Right atrium auricular region (tissue), 2 donors: ENCODE data around the gene RTTN. TPM values are rescaled to one million over a fixed set of nuclear protein-coding genes. Genes with fewer than 3 reads are reported as not detected.

Source experiments
- DNase-seq: peaks from one replicate; pipeline ENCODE4 v3.0.0-alpha.2; 2019; ENCODE audit warnings: low spot score
- H3K27ac ChIP-seq, 2 donors: fragments of 200-600 bp; sonication (generic); 1 replicate in 1 of 2; 2 replicates in 1 of 2; pipeline ENCODE4 v1.5.1; 2016 to 2019
- H3K27me3 ChIP-seq, 2 donors: fragments of 200-600 bp; sonication (generic); one replicate each; pipeline versions ENCODE4 v1.5.1 to v1.6.0; 2017 to 2019
- H3K36me3 ChIP-seq: fragments of 200-600 bp; sonication (generic); one replicate; pipeline ENCODE4 v1.5.1; 2016
- H3K4me1 ChIP-seq, 2 donors: fragments of 200-600 bp; sonication (generic); one replicate each; pipeline versions ENCODE4 v1.5.1 to v1.6.0; 2017 to 2019
- H3K4me3 ChIP-seq, 2 donors: fragments of 200-600 bp; sonication (generic); 1 replicate in 1 of 2; 2 replicates in 1 of 2; pipeline ENCODE4 v1.5.1; 2017 to 2019; ENCODE audit warnings: mild to moderate bottlenecking in 1 of 2, moderate library complexity in 1 of 2
- H3K9me3 ChIP-seq, 2 donors: fragments of 200-600 bp; sonication (generic); one replicate each; pipeline ENCODE4 v1.5.1; 2019
- total RNA-seq, 2 donors: library from RNA; depleted of rRNA; stranded (reverse); fragments of >200 nt; gene quantifications; one replicate each; pipeline ENCODE4 v1.1.0, GENCODE V29; 2016
- TF ChIP-seq, protein P1 (sequence below), 2 donors: fragments of 200-600 bp; sonication (generic); IDR thresholded peaks; one replicate each; pipeline ENCODE4 v1.5.1; 2019; ENCODE audit warnings: antibody characterized with exemption in 2 of 2

RTTN gene
- total RNA-seq, 2 donors from 2014 or later = 6.3 to 8.0 TPM

DNA sequence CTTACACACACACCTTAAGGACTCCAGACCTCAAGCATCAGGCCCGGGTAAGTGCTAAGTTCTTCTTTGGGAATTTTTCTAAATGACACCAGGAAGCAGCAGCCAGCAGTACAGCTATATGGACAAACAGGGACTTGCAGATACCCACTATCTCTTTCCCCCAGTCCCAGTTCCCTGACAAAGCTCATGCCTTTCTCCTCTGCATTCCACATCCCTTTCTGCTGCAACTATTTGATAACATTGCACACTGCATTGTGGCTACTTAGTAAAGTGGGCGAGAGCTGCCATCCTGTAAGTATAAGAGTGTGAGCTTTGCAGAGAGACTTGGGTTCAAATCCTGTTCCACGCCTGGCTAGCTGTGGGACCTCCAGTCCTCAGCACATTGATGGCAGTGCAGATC lies 243.8 kb downstream of the RTTN start:
- H3K36me3 ChIP-seq = no peaks in the 10 kb centered on the region
- H3K4me3 ChIP-seq = no peak overlapping the region
- H3K27ac ChIP-seq = no peak overlapping the region
- no peaks in the 10 kb centered on the region for H3K4me1 ChIP-seq
- no peak for DNase-seq
- no peaks in the 10 kb centered on the region for H3K9me3 ChIP-seq
- TF ChIP-seq, protein P1, sequence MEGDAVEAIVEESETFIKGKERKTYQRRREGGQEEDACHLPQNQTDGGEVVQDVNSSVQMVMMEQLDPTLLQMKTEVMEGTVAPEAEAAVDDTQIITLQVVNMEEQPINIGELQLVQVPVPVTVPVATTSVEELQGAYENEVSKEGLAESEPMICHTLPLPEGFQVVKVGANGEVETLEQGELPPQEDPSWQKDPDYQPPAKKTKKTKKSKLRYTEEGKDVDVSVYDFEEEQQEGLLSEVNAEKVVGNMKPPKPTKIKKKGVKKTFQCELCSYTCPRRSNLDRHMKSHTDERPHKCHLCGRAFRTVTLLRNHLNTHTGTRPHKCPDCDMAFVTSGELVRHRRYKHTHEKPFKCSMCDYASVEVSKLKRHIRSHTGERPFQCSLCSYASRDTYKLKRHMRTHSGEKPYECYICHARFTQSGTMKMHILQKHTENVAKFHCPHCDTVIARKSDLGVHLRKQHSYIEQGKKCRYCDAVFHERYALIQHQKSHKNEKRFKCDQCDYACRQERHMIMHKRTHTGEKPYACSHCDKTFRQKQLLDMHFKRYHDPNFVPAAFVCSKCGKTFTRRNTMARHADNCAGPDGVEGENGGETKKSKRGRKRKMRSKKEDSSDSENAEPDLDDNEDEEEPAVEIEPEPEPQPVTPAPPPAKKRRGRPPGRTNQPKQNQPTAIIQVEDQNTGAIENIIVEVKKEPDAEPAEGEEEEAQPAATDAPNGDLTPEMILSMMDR (IDR thresholded peaks at IDR 0.05) = no peak
- H3K27me3 ChIP-seq = no peaks in the 10 kb centered on the region

DNA sequence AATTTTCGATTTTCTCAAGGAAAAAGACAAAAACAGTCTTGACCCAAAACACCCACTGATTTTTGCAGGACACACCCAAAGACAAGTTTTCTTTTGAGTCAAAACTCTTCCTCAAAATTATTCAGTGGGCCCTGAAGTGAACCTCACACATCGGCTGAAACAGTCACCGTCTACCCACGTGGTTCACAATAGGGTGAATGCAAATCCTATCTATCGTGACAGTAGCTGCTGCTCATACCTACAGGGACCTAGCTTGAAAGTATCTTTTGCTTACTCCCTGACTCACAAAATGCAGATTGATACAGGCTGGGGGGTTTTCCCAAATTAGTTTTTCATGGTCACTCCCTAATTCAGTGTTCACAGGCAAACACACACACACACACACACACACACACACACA lies 247.1 kb downstream of the RTTN start:
- H3K27me3 ChIP-seq = no peaks in the 10 kb centered on the region
- no peak overlapping the region for H3K27ac ChIP-seq
- H3K4me1 ChIP-seq = no peaks in the 10 kb centered on the region
- no peaks in the 10 kb centered on the region for H3K36me3 ChIP-seq
- TF ChIP-seq, protein P1 (IDR thresholded peaks at IDR 0.05) = no peak
- H3K9me3 ChIP-seq = no peaks in the 10 kb centered on the region
- DNase-seq = no peak
- no peak overlapping the region for H3K4me3 ChIP-seq

DNA sequence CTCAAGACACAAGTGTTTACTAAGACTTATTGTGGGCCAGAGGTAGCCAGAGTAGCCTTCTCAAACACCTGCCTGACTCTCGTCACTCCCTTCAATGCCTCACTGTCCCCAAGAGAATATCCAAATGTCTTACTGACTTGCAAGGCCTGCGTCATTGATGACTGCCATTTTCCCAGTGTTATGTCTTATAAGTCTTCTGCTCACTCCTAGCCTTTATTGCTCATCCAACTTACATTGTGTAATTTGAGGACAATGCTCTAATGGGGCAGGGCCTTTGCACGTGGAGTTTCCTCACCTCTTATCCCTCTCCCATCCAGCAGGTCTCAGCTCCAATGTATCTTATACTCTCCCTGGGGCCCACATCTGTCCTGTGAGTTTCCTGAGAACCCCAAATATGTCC lies 247.7 kb downstream of the RTTN start:
- no peaks in the 10 kb centered on the region for H3K27me3 ChIP-seq
- no peak overlapping the region for H3K27ac ChIP-seq

DNA sequence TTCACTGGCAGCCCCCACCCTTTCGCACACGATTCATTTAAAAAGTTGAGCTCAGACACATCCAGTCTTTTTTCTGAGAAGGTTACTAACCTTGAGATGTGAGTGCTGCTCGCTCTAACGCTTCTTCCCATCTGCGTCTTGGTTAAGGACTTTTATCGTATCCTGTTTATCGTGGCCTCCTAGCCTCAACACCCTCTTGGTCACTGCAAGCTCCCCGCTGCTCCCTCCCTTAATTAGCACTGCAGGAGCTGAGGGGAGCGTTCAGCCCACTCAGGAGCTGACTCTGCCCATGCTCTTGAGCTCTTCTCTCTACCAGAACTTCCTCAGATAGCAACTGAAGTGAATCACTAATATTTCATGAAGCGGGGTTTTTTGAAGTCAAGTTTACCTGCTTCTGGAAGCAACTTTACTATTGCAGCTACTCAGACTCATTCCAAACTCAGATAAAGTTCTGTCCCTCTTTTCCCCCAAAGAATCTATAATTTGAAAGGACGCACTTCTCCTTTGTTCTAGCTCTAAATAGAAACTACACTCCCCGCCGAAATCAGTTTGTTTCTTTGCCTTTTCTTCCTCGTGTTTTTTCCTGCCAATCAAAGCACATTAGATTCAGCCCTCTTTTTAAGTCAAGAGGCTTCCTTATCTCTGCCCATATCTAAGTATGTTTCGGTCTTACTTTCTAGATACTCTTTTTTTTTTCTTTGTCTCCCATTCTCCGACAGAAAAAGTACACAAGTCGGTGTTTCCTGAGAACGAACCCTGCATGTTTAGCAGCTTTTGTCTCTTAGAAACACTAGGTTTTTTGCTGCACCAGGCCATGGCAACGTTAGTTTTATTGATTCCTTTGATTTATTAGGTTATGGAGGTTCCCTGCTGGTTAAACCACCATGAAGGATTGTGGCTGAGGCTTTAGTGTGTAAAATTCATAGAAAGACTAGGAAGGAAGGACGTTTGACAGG lies 248.5 kb downstream of the RTTN start:
- Histone ChIP-seq H3K9me3 (no peaks in the 10 kb centered on the region), H3K36me3 (no peaks in the 10 kb centered on the region), H3K4me3 (no peak overlapping the region), H3K27me3 (no peaks in the 10 kb centered on the region), H3K27ac (no peak overlapping the region), H3K4me1 (no peaks in the 10 kb centered on the region)
- DNase-seq = no peak
- TF ChIP-seq, protein P1 (IDR thresholded peaks at IDR 0.05) = no peak

More for the DNA sequence above, 247.7 kb downstream of the RTTN start:
- TF ChIP-seq, protein P1 (IDR thresholded peaks at IDR 0.05) = no peak
- Histone ChIP-seq H3K4me1 (no peaks in the 10 kb centered on the region), H3K4me3 (no peak overlapping the region), H3K9me3 (no peaks in the 10 kb centered on the region), H3K36me3 (no peaks in the 10 kb centered on the region)
- no peak for DNase-seq

DNA sequence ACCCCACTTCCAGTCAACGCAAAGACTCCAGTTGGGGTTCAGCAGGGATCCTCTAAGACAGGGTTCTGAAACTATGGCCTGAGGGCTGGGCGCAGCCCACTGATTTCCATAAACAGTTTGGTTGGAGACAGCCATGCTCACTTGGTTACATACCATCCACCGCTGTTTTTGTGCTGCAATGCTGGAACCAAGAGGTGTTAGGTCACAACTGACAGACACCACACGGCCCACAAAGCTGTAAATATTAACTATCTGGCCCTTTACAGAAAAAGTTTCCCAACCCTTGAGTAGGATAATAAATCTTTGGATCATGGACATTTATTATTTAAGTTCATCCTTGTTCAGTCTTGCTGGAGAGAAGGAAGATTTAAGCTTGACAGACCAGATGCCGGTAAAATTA lies 249.4 kb downstream of the RTTN start:
- no peak overlapping the region for H3K4me3 ChIP-seq
- TF ChIP-seq, protein P1 (IDR thresholded peaks at IDR 0.05) = no peak
- no peak for DNase-seq
- H3K36me3 ChIP-seq = no peaks in the 10 kb centered on the region
- no peaks in the 10 kb centered on the region for H3K4me1 ChIP-seq
- H3K9me3 ChIP-seq = no peaks in the 10 kb centered on the region
- H3K27me3 ChIP-seq = no peaks in the 10 kb centered on the region
- H3K27ac ChIP-seq = no peak overlapping the region
